Tibial artery (tissue), 4 donors: Measurements from ENCODE around the gene CCDC182.

Source experiments
- DNase-seq, 2 donors: peaks; one replicate each; pipeline ENCODE4 v3.0.0-alpha.2; 2019
- H3K27ac ChIP-seq, 2 donors: fragments of 200-600 bp; sonication (generic) in 1 of 2; 1 replicate in 1 of 2; 2 replicates in 1 of 2; pipeline ENCODE4 v1.5.1; 2018 to 2019; ENCODE audit warnings: mild to moderate bottlenecking in 1 of 2
- H3K27me3 ChIP-seq, 2 donors: fragments of 200-600 bp; sonication (generic) in 1 of 2; one replicate each; pipeline versions ENCODE4 v1.5.1 to v1.6.0; 2016 to 2019
- H3K36me3 ChIP-seq, 3 donors: fragments of 200-600 bp; sonication (generic) in 2 of 3; one replicate each; pipeline ENCODE4 v1.5.1; 2016 to 2019; ENCODE audit warnings: mild to moderate bottlenecking in 2 of 3
- H3K4me1 ChIP-seq, 4 donors: fragments of 200-600 bp; sonication (generic) in 2 of 4; 1 replicate in 3 of 4; 2 replicates in 1 of 4; pipeline ENCODE4 v1.5.1; 2016 to 2019
- H3K4me3 ChIP-seq, 2 donors: fragments of 200-600 bp; sonication (generic) in 1 of 2; 1 replicate in 1 of 2; 2 replicates in 1 of 2; pipeline ENCODE4 v1.5.1; 2018 to 2019; ENCODE audit warnings: mild to moderate bottlenecking in 2 of 2
- H3K9me3 ChIP-seq, 3 donors: fragments of 200-600 bp; sonication (generic) in 1 of 3; one replicate each; pipeline ENCODE4 v1.5.1; 2016 to 2019
- CTCF ChIP-seq, 2 experiments: fragments of 200-600 bp in 1 of 2; fragments of 450-650 bp in 1 of 2; IDR thresholded peaks; one replicate each; pipeline ENCODE4 v1.5.1; 2017 to 2019; ENCODE audit warnings: antibody characterized with exemption in 2 of 2, mild to moderate bottlenecking in 1 of 2, moderate library complexity in 1 of 2
- intact Hi-C: fragments of 100-400 bp; cut with DNase I; formaldehyde crosslinking; loops from one replicate; pipeline ENCODE4 v1.15.0; 2023; ENCODE audit warnings: low total_unique reads

The CCDC182 gene

GRCh38 chr17:57705921-57706695, 39.0 kb downstream of the CCDC182 start:
- Histone ChIP-seq H3K27ac (no peak overlapping the region), H3K27me3 (peaks cover 0 to 16% of the 10 kb centered on the region in 2 donors), H3K4me1 (no peaks in the 10 kb centered on the region), H3K4me3 (no peak overlapping the region), H3K9me3 (no peaks in the 10 kb centered on the region), H3K36me3 (no peaks in the 10 kb centered on the region)
- no peak for TF ChIP-seq CTCF (IDR thresholded peaks at IDR 0.05)
- DNase-seq: no peak
- intact Hi-C loops: no loop called here

DNA sequence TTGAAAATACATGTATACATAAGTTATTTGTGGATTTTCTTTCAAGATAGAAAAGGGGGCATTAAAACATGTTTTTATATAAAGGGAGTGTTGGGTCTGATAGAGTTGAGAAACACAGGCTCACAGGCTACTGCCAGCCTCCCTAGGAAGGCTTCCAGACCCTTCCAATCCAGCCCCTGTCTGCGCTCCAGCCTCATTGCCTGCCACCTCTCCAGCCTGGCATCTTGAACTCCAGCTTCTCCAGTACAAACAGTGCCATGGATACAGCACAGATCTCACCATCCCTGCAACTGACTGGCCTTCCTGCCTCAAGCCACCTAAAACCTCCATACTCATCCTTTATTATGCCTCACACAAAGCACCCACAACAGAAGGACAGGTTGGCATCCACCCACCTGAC, 40.7 kb downstream of the CCDC182 start:
- Histone ChIP-seq H3K9me3 (no peaks in the 10 kb centered on the region), H3K4me3 (no peak overlapping the region), H3K27ac (no peak overlapping the region), H3K4me1 (no peaks in the 10 kb centered on the region), H3K36me3 (no peaks in the 10 kb centered on the region), H3K27me3 (peaks cover 0 to 26% of the 10 kb centered on the region in 2 donors)
- no peak for TF ChIP-seq CTCF (IDR thresholded peaks at IDR 0.05)
- DNase-seq: no peak
- intact Hi-C loops: no loop called here

GRCh38 chr17:57703273-57703672, 41.8 kb downstream of the CCDC182 start:
- DNase-seq: no peak
- Histone ChIP-seq H3K36me3 (no peaks in the 10 kb centered on the region), H3K9me3 (no peaks in the 10 kb centered on the region), H3K27me3 (peaks cover 0 to 30% of the 10 kb centered on the region in 2 donors), H3K27ac (no peak overlapping the region), H3K4me1 (no peaks in the 10 kb centered on the region), H3K4me3 (no peak overlapping the region)
- no peak for TF ChIP-seq CTCF (IDR thresholded peaks at IDR 0.05)
- intact Hi-C loops: no loop called here

- H3K27me3 ChIP-seq: peaks cover 0 to 21% of the 10 kb centered on the region in 2 donors
- H3K9me3 ChIP-seq: no peaks in the 10 kb centered on the region
- intact Hi-C loops: no loop called here
- no peaks in the 10 kb centered on the region for H3K36me3 ChIP-seq
- no peaks in the 10 kb centered on the region for H3K4me1 ChIP-seq
- DNase-seq: no peak
- H3K4me3 ChIP-seq: no peak overlapping the region
- no peak overlapping the region for H3K27ac ChIP-seq
- no peak for TF ChIP-seq CTCF (IDR thresholded peaks at IDR 0.05)
Observed at GRCh38 chr17:57701124-57701523, 44.0 kb downstream of the CCDC182 start.

- Histone ChIP-seq H3K36me3 (no peaks in the 10 kb centered on the region), H3K27me3 (peaks cover 0 to 21% of the 10 kb centered on the region in 2 donors), H3K27ac (no peak overlapping the region), H3K9me3 (no peaks in the 10 kb centered on the region), H3K4me3 (no peak overlapping the region), H3K4me1 (no peaks in the 10 kb centered on the region)
- no peak for TF ChIP-seq CTCF (IDR thresholded peaks at IDR 0.05)
- no peak for DNase-seq
- intact Hi-C loops: no loop called here
Observed at GRCh38 chr17:57699751-57700219, 45.3 kb downstream of the CCDC182 start.
